Melanocyte of skin (primary cell): ENCODE data around the gene B4GALT1. TPM values are rescaled to one million over a fixed set of nuclear protein-coding genes. Genes with fewer than 3 reads are reported as not detected.

ENCODE experiments used
- small RNA-seq, 2 donors: library from RNA; depleted of rRNA; stranded (forward); fragments of <200 nt; gene quantifications; one replicate each; pipeline ENCODE3, GENCODE V24; 2012
- total RNA-seq, 2 donors: library from RNA; depleted of rRNA; stranded (reverse); fragments of >200 nt; gene quantifications; 2 replicates each; pipeline ENCODE4 v1.2.3, GENCODE V29; 2012

The B4GALT1 gene
- 10 to 100 TPM; 12.4 to 29.3 TPM for total RNA-seq

GRCh38 chr9:33167084-33167971 is at the start of gene B4GALT1:
Gene B4GALT1, minus strand, starts transcription at chr9:33167336. Its CDS starts 167 bp downstream, at chr9:33167169.

GRCh38 chr9:33076046-33077004 is 90.8 kb downstream of the B4GALT1 start, which contains the start of gene SMU1:
Gene SMU1, minus strand, starts transcription at chr9:33076674. Its CDS starts 66 bp downstream, at chr9:33076608.

Small RNAs within 50 kb of the gene (small RNA-seq; reads per million reads assigned to genes)
- gene RNU4ATAC15P: 0 reads per million in 2 donors

Other genes starting within 250 kb of the B4GALT1 start
- gene APTX, start 165.7 kb downstream of the B4GALT1 start, total RNA-seq: 10 to 100 TPM; 30.6 to 43.6 TPM
- 100 to 1,000 TPM; 113 to 189 TPM for gene DNAJA1, start 142.1 kb downstream of the B4GALT1 start, total RNA-seq
- 10 to 100 TPM; 22.7 to 39.6 TPM for gene SMU1, start 90.7 kb downstream of the B4GALT1 start, total RNA-seq
- not detected for gene SPINK4, start 72.8 kb upstream of the B4GALT1 start, total RNA-seq
- gene BAG1, start 97.4 kb upstream of the B4GALT1 start, total RNA-seq: 10 to 100 TPM; 25.8 to 27.3 TPM
- gene CHMP5, start 97.7 kb upstream of the B4GALT1 start, total RNA-seq: 100 to 1,000 TPM; 109 to 149 TPM
- 10 to 100 TPM; 19.3 to 22.4 TPM for gene NFX1, start 123.2 kb upstream of the B4GALT1 start, total RNA-seq
- under 1 TPM in 1 of 2 donors, not detected in 1; under 0.01 TPM for gene AQP7, start 235.2 kb upstream of the B4GALT1 start, total RNA-seq